Measurements from ENCODE around the gene SPG11. TPM values are rescaled to one million over a fixed set of nuclear protein-coding genes. Genes with fewer than 3 reads are reported as not detected.

SPG11 gene
- total RNA-seq, 1 experiment from 2014 or later: 55.0 TPM

- Histone ChIP-seq H3K36me3 (ENCODE audit: control insufficient read depth, insufficient read depth, low read length) (peaks cover 9% of the 10 kb centered on the region), H3K4me1 (ENCODE audit: control insufficient read depth, insufficient read depth, low read length) (no peaks in the 10 kb centered on the region), H3K27me3 (ENCODE audit: control insufficient read depth, insufficient read depth, low read length) (no peaks in the 10 kb centered on the region), H3K27ac (ENCODE audit: low read length) (no peak overlapping the region), H3K9me3 (ENCODE audit: control insufficient read depth, insufficient read depth, low read depth, low read length) (peaks cover 4% of the 10 kb centered on the region; the same call in 1 of the 2 replicates), H3K4me3 (ENCODE audit: low read depth in 2 of 2, low read length in 2 of 2) (no peak overlapping the region)
- intact Hi-C loops (cut with micrococcal nuclease; ENCODE audit: unreplicated experiment) (no loop called here), in situ Hi-C loops (cut with HindIII; ENCODE audit: low pct_unique_long_range_greater_than_20kb, low sequenced_read_pairs) (no loop called here)
- ChIA-PET POLR2A (no interaction called here), CTCF (no interaction called here)
- TF ChIP-seq POLR2AphosphoS5 (IDR thresholded peaks at IDR 0.05; ENCODE audit: low read depth, low read length) (no peak), REST (IDR thresholded peaks at IDR 0.05; ENCODE audit: insufficient read depth in 1 of 2, low read depth in 2 of 2, low read length in 1 of 2) (no peak), TCF7L2 (IDR thresholded peaks at IDR 0.05; ENCODE audit: low read depth, low read length) (no peak), CTCF (IDR thresholded peaks at IDR 0.05) (no peak), SIN3A (IDR thresholded peaks at IDR 0.05; ENCODE audit: borderline replicate concordance, insufficient read depth, low read depth, low read length) (no peak)
- DNase-seq (ENCODE audit: low read depth, low spot score) (no peak), ATAC-seq (no peak)
- TSS peak; percentile 31 for BruUV-seq (replicated peaks)
These were observed 95.1 kb downstream of the SPG11 start for GRCh38 chr15:44568338-44568737.

- ATAC-seq (peak; percentile 13), DNase-seq (ENCODE audit: low read depth, low spot score) (no peak)
- peak; percentile 47; the same call in 1 of the 2 replicates for TF ChIP-seq POLR2AphosphoS5 (IDR thresholded peaks at IDR 0.05; ENCODE audit: low read depth, low read length)
- TF ChIP-seq REST (IDR thresholded peaks at IDR 0.05; ENCODE audit: insufficient read depth in 1 of 2, low read depth in 2 of 2, low read length in 1 of 2): no peak
- TF ChIP-seq SIN3A (IDR thresholded peaks at IDR 0.05; ENCODE audit: borderline replicate concordance, insufficient read depth, low read depth, low read length): no peak
- POLR2A ChIA-PET: no interaction called here
- Histone ChIP-seq H3K27me3 (ENCODE audit: control insufficient read depth, insufficient read depth, low read length) (no peaks in the 10 kb centered on the region), H3K27ac (ENCODE audit: low read length) (no peak overlapping the region), H3K9me3 (ENCODE audit: control insufficient read depth, insufficient read depth, low read depth, low read length) (peaks cover 4% of the 10 kb centered on the region; the same call in 1 of the 2 replicates), H3K4me3 (ENCODE audit: low read depth in 2 of 2, low read length in 2 of 2) (no peak overlapping the region), H3K4me1 (ENCODE audit: control insufficient read depth, insufficient read depth, low read length) (no peaks in the 10 kb centered on the region), H3K36me3 (ENCODE audit: control insufficient read depth, insufficient read depth, low read length) (peaks cover 22% of the 10 kb centered on the region)
- CTCF ChIA-PET: no interaction called here
- no TSS peak for BruUV-seq (replicated peaks)
- intact Hi-C loops (cut with micrococcal nuclease; ENCODE audit: unreplicated experiment): no loop called here
- in situ Hi-C loops (cut with HindIII; ENCODE audit: low pct_unique_long_range_greater_than_20kb, low sequenced_read_pairs): no loop called here
These were observed 97.3 kb downstream of the SPG11 start for GRCh38 chr15:44566155-44566540.

Measured in Panc1 (cell line).